Left ventricle myocardium superior (tissue), 1 donor: ENCODE measurements around the gene MTERF4. TPM values are rescaled to one million over a fixed set of nuclear protein-coding genes. Genes with fewer than 3 reads are reported as not detected.

ENCODE experiments used
- ATAC-seq: fragments of 200-7000 bp; cut with Tn5 transposase; one replicate; pipeline ENCODE4 v1.9.1; 2020; ENCODE audit warnings: mild to moderate bottlenecking, moderate library complexity
- DNase-seq: peaks from one replicate; pipeline ENCODE4 v3.0.0-alpha.2; 2020
- intact Hi-C: fragments of 100-400 bp; cut with micrococcal nuclease; formaldehyde crosslinking; loops from one replicate; pipeline ENCODE4 v1.11.0; 2022
- total RNA-seq: library from RNA; stranded (reverse); fragmentation: NEBNext Ultra II Directional; extraction: Animal tissue kit (Norgen Biotek cat#: 25700); gene quantifications from one replicate; pipeline ENCODE4 v1.2.1, GENCODE V29; 2021
- donor health status: DM: no; HTN: yes; CAD: no; lungs with severe emphysema.

MTERF4 gene
- total RNA-seq, 1 donor from 2014 or later, result 25.8 TPM

GRCh38 chr2:241064008-241064801 is 37.9 kb downstream of the MTERF4 start:
- ATAC-seq, result peak; percentile 70
- DNase-seq, result peak; percentile 43
- intact Hi-C loops, result no loop called here

- DNase-seq (peak; percentile 25), ATAC-seq (peak; percentile 23)
- intact Hi-C loops, result no loop called here
Measured at GRCh38 chr2:241063587-241063986, 38.5 kb downstream of the MTERF4 start.

GRCh38 chr2:241063093-241063551 is 39.0 kb downstream of the MTERF4 start:
- ATAC-seq (peak; percentile 13), DNase-seq (no peak)
- intact Hi-C loops, result no loop called here

- intact Hi-C loops, result no loop called here
- DNase-seq (no peak), ATAC-seq (no peak)
Measured at GRCh38 chr2:241062389-241063092, 39.5 kb downstream of the MTERF4 start.

GRCh38 chr2:241061275-241061674 is 40.8 kb downstream of the MTERF4 start:
- ATAC-seq (no peak), DNase-seq (no peak)
- intact Hi-C loops, result no loop called here

GRCh38 chr2:241053576-241054251 is 48.4 kb downstream of the MTERF4 start:
- intact Hi-C loops, result no loop called here
- no peak for ATAC-seq
- DNase-seq, result no peak

GRCh38 chr2:241052677-241053360 is 49.3 kb downstream of the MTERF4 start:
- no peak for DNase-seq
- intact Hi-C loops, result no loop called here
- ATAC-seq, result no peak

- ATAC-seq, result no peak
- intact Hi-C loops, result no loop called here
- DNase-seq, result no peak
Measured at GRCh38 chr2:241051578-241052487, 50.3 kb downstream of the MTERF4 start.

- intact Hi-C loops, result no loop called here
- no peak for DNase-seq
Measured at GRCh38 chr2:241050624-241051577, 51.2 kb downstream of the MTERF4 start.

GRCh38 chr2:241049739-241050623 is 52.1 kb downstream of the MTERF4 start:
- ATAC-seq, result no peak
- DNase-seq, result no peak
- intact Hi-C loops, result no loop called here

More at GRCh38 chr2:241050624-241051577, 51.2 kb downstream of the MTERF4 start:
- ATAC-seq, result no peak

GRCh38 chr2:241048949-241049343 is 53.1 kb downstream of the MTERF4 start:
- no peak for DNase-seq
- intact Hi-C loops, result no loop called here
- ATAC-seq, result no peak

GRCh38 chr2:241048149-241048948 is 53.7 kb downstream of the MTERF4 start:
- intact Hi-C loops, result no loop called here
- DNase-seq (no peak), ATAC-seq (no peak)

GRCh38 chr2:241047253-241048010 is 54.7 kb downstream of the MTERF4 start:
- no peak for DNase-seq
- intact Hi-C loops, result no loop called here

More at GRCh38 chr2:241047253-241048010, 54.7 kb downstream of the MTERF4 start:
- ATAC-seq, result no peak
